ENCODE results near the gene RGS12.

Gene RGS12

DNA sequence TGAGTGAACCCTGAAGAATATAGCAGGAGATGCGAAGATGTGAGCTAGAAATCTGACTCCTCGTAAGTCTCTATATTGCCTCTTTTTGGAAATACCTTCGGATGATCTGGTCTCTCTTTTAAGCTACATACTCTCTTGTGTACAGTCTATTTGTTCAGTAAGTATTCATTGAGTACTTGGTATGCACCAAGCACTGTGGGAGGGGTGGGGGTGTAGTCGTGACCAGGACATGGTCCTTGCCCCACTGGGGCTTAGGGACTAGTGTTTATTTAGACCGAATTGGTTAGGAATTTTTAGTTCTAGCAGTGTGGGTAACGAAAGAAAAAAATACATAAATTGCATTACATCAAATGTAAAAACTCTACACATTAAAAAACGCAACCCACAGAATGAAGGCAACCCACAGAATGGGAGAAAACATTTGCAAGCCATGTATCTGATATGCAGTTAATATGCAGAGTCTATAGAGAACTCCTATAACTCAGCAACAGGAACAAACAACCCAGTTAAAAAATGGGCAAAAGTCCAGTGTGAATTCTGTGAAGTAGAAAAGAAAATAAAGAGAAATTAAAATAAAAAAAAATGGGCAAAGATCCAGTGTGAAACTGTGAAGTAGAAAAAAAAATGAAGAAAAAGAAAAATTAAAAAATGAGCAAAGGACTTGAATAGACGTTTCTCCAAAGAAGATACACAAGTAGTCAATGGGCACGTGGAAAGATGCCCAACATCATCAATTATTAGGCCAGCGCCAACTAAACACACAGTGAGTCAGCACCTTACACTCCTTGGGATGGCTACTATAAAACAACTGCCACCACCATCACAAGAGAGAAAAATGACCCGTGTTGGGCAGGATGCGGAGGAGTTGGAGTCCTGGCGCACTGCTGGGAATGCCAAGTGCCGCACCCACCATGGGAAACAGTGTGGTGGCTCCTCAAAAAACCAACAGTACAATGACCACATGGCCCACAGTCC, 43.8 kb downstream of the RGS12 start:
- no peak for DNase-seq

DNA sequence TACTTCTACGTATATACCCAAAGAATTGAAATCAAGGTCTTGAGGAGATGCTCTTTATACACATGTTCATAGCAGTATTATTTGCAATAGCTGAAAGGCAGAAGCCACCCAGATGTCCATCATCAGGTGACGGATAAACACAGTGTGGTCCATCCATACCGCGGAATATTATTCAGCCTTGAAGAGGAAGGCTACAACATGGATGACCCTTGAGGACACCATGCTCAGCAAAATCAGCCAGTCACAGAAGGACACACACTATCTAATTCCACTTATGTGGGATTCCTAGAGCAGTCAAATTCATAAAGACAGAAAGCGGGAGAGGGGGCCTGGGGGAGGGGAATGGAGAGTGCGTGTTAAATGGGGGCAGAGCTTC, 44.5 kb downstream of the RGS12 start:
- DNase-seq = no peak

DNA sequence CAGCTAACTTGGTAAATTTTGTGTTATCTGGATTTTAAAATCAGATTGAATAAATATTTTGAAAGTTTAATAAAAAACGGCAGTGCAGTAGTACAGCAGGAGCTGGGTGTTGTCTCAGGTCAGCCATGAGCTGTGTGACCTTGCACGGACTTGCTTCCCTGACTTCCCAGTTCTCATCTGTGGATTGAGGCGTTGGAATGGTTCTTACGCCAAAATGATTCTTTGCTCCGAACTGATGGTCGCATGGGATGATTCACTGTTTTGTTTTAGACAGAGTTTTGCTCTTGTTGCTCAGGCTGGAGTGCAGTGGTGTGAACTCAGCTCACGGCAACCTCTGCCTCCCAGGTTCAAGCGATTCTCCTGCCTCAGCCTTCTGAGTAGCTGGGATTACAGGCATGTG, 45.0 kb downstream of the RGS12 start:
- DNase-seq = no peak

DNA sequence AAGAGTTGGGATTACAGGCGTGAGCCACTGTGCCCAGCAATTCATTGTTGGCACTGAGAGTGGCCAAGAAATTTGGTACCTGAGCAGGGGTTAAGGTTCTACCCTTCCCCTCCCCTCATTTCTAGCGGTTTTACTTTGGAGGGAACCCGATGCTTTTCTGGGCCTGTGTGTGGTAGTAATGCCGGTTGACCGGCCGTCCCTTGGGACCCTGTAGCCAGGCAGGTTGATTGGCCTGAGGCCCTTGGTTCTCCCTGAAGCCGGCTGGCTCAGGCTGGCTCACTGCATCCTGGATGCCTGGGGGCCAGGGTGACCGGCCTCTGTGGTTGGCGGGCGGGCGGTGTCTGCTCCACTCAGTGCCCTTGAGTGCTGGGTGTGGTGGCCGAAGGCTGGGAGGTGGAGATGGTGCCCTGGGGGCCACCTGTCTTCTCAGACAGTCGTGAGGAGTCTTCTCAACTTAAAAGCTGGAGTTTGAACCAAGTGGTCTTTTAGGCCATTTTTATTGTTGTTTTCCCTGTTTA, 45.6 kb downstream of the RGS12 start:
- DNase-seq = no peak

GRCh38 chr4:3338976-3339531, 46.2 kb downstream of the RGS12 start:
- DNase-seq = no peak

- no peak for DNase-seq
These were observed 46.8 kb downstream of the RGS12 start for GRCh38 chr4:3339577-3339976.

DNA sequence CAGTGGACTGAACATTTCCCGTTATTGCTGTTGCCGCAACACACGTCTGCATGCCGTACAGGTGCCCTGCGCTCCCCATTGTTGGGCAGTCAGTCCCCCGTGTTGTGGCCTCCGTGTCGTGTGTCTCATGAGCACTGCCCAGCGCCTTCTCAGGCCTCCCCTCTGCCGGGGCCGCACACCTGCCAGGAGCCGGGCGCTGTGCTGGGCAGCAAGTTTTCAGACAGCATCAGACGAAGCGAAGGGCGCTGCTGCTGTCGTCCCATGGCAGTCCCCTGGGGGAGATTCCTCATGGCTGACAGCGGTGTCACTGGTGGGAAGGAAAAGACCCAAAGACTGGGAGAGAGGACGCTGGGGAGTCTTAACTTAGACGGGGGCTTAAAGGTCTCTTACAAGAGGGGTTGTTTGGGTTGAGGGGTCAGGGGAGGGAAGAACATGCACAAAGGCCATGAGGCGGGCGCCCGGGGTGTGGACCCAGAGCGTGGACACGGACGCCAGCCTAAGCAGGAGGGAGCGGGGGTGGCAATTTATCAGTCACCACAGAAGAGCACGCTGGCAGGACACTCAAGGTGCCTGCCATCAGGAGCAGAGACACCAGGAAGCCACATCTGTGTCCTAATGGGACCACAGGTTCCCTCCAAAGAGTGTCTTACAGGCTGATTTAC, 47.3 kb downstream of the RGS12 start:
- no peak for DNase-seq

DNA sequence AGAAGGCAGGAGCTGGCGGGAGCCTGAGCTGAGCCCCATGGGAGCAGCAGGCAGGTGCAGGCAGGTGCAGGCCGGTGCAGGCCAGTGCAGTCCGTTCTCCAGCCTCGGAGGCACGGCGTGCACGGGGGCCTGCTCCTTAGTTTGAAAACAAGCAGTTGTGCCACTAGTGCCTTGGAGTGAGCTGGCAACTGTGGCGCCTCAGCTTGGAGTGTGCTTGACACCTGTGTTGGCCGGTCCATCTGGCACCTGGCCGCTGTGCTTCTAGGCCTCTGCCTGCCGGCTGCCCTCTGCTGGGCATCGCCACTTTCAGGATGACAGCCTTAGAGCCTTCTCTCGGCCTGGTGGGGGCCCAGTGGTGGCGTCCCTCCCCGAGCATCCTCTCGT, 47.9 kb downstream of the RGS12 start:
- no peak for DNase-seq

DNA sequence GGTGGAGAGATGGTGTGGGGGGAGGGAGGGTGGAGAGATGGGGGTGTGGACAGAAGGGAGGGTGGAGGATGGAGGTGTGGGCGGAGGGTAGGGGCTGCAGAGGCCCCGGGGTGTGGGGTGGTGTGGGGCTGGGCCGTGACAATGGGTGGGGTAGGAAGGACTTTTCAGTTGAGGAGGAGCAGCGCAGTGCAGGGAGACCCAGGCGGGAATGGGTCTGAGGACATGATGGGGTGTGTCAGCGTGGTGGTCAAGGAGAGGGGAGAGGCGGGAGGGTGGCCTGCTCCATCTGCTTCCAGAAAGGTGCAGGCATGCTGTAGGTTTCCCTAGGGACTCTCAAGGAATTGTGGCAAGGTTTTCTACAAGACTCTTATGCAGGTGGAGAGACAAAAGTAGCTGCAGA, 48.9 kb downstream of the RGS12 start:
- DNase-seq = no peak

DNA sequence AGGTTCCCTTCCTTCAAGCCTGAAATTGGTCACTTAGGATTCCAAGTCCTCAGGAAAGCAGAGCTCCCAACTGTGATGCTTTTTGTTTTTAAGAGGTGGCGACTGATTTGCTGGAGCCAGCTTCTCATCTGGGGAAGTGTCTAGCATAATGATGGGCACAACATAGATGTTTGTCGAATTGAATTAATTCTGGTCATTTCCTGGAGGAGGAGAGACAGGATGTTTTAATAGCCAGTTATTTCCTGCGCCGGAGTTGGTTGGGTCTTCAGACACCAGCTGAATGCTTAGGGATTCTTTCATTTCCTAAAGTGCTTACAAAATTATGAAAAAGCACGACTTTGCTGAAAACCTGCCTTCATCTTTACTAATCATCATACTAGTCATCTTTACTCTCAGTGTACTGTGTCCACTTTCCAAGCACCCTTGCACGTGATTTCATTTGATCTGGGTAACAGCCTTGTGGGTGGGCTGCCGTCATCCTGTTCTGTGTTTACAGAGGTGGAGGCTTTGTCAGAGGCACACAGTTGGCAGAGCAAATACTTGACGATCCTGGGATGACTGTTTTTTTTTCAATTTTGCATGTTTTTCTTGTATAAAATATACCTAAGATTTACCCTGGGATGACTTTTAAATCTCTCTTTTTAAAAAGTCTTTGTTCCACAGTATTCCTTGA, 49.5 kb downstream of the RGS12 start:
- DNase-seq = no peak

All from NCI-H1105 treated with DMSO at 0.1 percent for 48 hours (cell line).